Retinal pigment epithelial cell (primary cell): ENCODE data around the gene LDHD.

Experiments
- DNase-seq: peaks from one replicate; pipeline ENCODE4 v3.0.0-alpha.2; 2010; ENCODE audit warnings: low read depth
- H3K4me3 ChIP-seq: 2 replicates; pipeline ENCODE4 v1.5.1; 2011; ENCODE audit warnings: mild to moderate bottlenecking, low read length, control low read depth, moderate library complexity
- CTCF ChIP-seq: conservative IDR thresholded peaks from 2 replicates; pipeline ENCODE4 v1.5.1; 2011; ENCODE audit warnings: low read depth, low read length, control low read depth, inconsistent platforms

The LDHD gene

GRCh38 chr16:75070012-75070841 lies 46.4 kb downstream of the LDHD start:
- no peak for DNase-seq
- no peak for TF ChIP-seq CTCF
- H3K4me3 ChIP-seq: no peak overlapping the region

GRCh38 chr16:75068085-75069031 lies 48.2 kb downstream of the LDHD start:
- no peak overlapping the region for H3K4me3 ChIP-seq
- no peak for TF ChIP-seq CTCF
- no peak for DNase-seq

- H3K4me3 ChIP-seq: no peak overlapping the region
- DNase-seq: no peak
- TF ChIP-seq CTCF: no peak
These were observed 49.6 kb downstream of the LDHD start for GRCh38 chr16:75066861-75067447.

- DNase-seq: no peak
- TF ChIP-seq CTCF: no peak
- no peak overlapping the region for H3K4me3 ChIP-seq
These were observed 50.9 kb downstream of the LDHD start for GRCh38 chr16:75065521-75066149.

GRCh38 chr16:75065149-75065505 lies 51.5 kb downstream of the LDHD start:
- no peak overlapping the region for H3K4me3 ChIP-seq
- DNase-seq: no peak
- TF ChIP-seq CTCF: no peak

GRCh38 chr16:75064403-75065148 lies 52.0 kb downstream of the LDHD start:
- DNase-seq: no peak
- TF ChIP-seq CTCF: no peak
- H3K4me3 ChIP-seq: no peak overlapping the region
